Measurements from ENCODE around the gene ERG28.

DNA sequence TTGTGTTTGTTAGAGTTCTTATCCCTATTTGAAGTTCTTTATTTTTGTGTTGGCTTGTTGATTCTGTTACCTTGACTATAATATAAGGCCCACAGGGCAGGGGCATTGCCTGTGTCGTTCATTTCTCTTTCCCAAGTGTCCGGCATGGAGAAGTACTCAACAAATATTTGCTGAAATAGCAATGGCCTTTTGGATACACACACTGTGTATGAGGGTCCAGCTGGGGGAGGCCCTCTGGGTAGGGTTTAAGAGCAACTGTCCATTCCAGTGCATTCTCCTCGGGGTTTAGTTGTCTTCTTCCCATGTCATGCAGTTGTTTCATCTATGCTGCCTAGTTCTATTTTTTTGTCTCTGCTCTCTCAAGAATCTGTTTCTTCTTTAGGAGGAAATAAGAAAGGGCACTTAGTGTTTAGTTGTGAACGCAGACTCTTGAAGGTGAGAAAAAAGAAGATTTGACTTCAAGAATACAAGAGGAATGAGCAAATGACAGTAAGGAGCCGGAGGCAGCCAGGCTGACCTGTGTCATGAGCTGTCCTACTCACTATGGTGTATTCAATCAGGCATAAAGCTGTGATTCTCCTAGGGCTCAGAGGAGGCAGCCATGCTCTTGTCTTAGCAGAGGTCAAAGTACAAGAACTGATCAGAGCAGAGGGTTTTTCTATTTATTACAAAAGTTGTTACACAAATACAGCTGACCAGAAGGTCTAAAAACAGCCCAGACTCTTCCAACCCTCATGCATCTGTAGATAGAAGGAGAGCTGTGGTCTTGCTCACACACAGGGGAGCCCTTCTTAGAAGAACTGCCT, 10.2 kb downstream of the ERG28 start:
- TF ChIP-seq ZNF184 (tag by site-specific recombination; IDR thresholded peaks at IDR 0.05) (no peak), ZFP41 (tag by site-specific recombination; IDR thresholded peaks at IDR 0.05; ENCODE audit: borderline replicate concordance) (no peak), REPIN1 (tag by site-specific recombination; IDR thresholded peaks at IDR 0.05; ENCODE audit: low read depth) (no peak), ZNF121 (tag by site-specific recombination; IDR thresholded peaks at IDR 0.05) (no peak), ZNF558 (tag by site-specific recombination; IDR thresholded peaks at IDR 0.05) (no peak), ZNF175 (tag by site-specific recombination; IDR thresholded peaks at IDR 0.05) (no peak), ZFP3 (tag by site-specific recombination; IDR thresholded peaks at IDR 0.05; ENCODE audit: low read depth) (no peak), ZNF274 (IDR thresholded peaks at IDR 0.05; ENCODE audit: low read length) (no peak), ZNF274 (tag by site-specific recombination; IDR thresholded peaks at IDR 0.05; ENCODE audit: borderline replicate concordance) (no peak), ZNF530 (tag by site-specific recombination; IDR thresholded peaks at IDR 0.05; ENCODE audit: low read depth) (no peak), ZNF140 (tag by site-specific recombination; IDR thresholded peaks at IDR 0.05) (no peak), ZSCAN16 (tag by site-specific recombination; IDR thresholded peaks at IDR 0.05) (no peak), ZNF629 (tag by site-specific recombination; IDR thresholded peaks at IDR 0.05) (no peak)
- TF ChIP-seq, protein P1, sequence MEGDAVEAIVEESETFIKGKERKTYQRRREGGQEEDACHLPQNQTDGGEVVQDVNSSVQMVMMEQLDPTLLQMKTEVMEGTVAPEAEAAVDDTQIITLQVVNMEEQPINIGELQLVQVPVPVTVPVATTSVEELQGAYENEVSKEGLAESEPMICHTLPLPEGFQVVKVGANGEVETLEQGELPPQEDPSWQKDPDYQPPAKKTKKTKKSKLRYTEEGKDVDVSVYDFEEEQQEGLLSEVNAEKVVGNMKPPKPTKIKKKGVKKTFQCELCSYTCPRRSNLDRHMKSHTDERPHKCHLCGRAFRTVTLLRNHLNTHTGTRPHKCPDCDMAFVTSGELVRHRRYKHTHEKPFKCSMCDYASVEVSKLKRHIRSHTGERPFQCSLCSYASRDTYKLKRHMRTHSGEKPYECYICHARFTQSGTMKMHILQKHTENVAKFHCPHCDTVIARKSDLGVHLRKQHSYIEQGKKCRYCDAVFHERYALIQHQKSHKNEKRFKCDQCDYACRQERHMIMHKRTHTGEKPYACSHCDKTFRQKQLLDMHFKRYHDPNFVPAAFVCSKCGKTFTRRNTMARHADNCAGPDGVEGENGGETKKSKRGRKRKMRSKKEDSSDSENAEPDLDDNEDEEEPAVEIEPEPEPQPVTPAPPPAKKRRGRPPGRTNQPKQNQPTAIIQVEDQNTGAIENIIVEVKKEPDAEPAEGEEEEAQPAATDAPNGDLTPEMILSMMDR (tag by site-specific recombination; IDR thresholded peaks at IDR 0.05) = no peak

All from HEK293 (cell line).